ENCODE results near the gene LLGL1. TPM values are rescaled to one million over a fixed set of nuclear protein-coding genes. Genes with fewer than 3 reads are reported as not detected.
A peak's percentile ranks its signal among the peaks of the same experiment; 100 is the strongest.

Gene LLGL1
- polyA plus RNA-seq, 1 donor from 2014 or later: 52.2 TPM

DNA sequence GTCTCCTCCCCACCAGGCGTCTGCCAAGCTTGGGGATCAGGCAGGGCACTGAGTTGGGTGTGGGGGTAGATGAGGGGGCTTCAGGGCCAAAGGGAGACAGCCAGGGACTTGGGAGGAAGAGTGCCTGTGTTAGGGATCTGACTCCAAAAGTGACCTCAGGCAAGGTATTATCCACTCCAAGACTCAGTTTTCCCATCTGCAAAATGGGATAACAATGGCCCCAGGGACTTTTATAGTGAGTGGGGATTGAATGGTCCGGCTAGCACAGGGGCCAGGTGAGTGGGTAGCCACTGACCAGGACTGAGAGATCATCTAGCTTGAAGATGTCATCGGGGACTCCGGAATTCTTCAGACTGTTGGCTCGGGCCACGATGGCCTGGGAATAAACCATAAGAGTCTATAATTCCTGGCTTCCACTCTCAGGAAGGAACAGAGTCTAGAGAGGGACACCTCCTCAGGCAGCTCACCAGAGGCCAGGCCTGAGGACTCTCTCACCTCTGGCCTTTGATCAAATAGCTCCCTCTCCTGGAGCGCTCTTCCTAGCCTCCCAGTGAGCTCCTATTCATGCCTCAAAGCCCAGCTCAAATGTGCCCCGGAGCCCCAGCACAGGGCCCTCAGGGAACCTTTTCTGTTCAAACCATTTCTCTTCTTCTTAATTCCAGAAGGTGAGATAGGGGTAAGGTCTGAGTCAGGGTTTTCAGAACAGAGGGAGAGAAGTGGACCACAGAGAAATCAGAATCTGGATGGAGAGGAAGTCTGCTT lies 29.6 kb downstream of the LLGL1 start:
- Histone ChIP-seq H3K36me3 (ENCODE audit: insufficient read depth, low read length) (no peaks in the 10 kb centered on the region), H4K20me1 (ENCODE audit: insufficient read depth) (no peaks in the 10 kb centered on the region)

GRCh38 chr17:18256351-18256750 lies 30.9 kb downstream of the LLGL1 start:
- Histone ChIP-seq H3K9me3 (ENCODE audit: low read length) (no peaks in the 10 kb centered on the region), H4K20me1 (ENCODE audit: insufficient read depth) (no peaks in the 10 kb centered on the region), H3K4me2 (ENCODE audit: low read length) (no peak overlapping the region), H3K4me3 (ENCODE audit: low read length) (peak overlapping the region; percentile 98), H3K79me2 (replicated peaks; ENCODE audit: insufficient read depth, low read length) (peaks cover 21% of the 10 kb centered on the region), H2AFZ (ENCODE audit: low read depth, low read length) (no peak overlapping the region), H3F3A (ENCODE audit: insufficient read depth, low read length, poor library complexity, severe bottlenecking) (no peaks in the 10 kb centered on the region), H3K27me3 (ENCODE audit: insufficient read depth, low read depth, low read length) (no peaks in the 10 kb centered on the region), H3K9ac (ENCODE audit: low read length) (peak overlapping the region; percentile 89), H3K27ac (ENCODE audit: low read length) (no peak overlapping the region), H3K9me2 (ENCODE audit: insufficient read depth, low read length) (no peaks in the 10 kb centered on the region), H3K36me3 (ENCODE audit: insufficient read depth, low read length) (no peaks in the 10 kb centered on the region)
- TF ChIP-seq EP300 (conservative IDR thresholded peaks at IDR 0.05; ENCODE audit: poor library complexity, severe bottlenecking) (no peak), REST (IDR thresholded peaks at IDR 0.05; ENCODE audit: borderline replicate concordance) (no peak), SMC3 (conservative IDR thresholded peaks at IDR 0.05; ENCODE audit: poor library complexity) (no peak), MXI1 (conservative IDR thresholded peaks at IDR 0.05; ENCODE audit: poor library complexity, severe bottlenecking) (no peak), POLR2AphosphoS5 (IDR thresholded peaks at IDR 0.05) (no peak), TAF1 (IDR thresholded peaks at IDR 0.05; ENCODE audit: low read depth) (no peak)
- TF ChIP-seq, protein P1, sequence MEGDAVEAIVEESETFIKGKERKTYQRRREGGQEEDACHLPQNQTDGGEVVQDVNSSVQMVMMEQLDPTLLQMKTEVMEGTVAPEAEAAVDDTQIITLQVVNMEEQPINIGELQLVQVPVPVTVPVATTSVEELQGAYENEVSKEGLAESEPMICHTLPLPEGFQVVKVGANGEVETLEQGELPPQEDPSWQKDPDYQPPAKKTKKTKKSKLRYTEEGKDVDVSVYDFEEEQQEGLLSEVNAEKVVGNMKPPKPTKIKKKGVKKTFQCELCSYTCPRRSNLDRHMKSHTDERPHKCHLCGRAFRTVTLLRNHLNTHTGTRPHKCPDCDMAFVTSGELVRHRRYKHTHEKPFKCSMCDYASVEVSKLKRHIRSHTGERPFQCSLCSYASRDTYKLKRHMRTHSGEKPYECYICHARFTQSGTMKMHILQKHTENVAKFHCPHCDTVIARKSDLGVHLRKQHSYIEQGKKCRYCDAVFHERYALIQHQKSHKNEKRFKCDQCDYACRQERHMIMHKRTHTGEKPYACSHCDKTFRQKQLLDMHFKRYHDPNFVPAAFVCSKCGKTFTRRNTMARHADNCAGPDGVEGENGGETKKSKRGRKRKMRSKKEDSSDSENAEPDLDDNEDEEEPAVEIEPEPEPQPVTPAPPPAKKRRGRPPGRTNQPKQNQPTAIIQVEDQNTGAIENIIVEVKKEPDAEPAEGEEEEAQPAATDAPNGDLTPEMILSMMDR (IDR thresholded peaks at IDR 0.05; ENCODE audit: poor library complexity, severe bottlenecking): no peak

More for the DNA sequence above, 29.6 kb downstream of the LLGL1 start:
- Histone ChIP-seq H2AFZ (ENCODE audit: low read depth, low read length) (no peak overlapping the region), H3K27me3 (ENCODE audit: insufficient read depth, low read depth, low read length) (no peaks in the 10 kb centered on the region), H3K27ac (ENCODE audit: low read length) (no peak overlapping the region), H3K4me2 (ENCODE audit: low read length) (no peak overlapping the region), H3K79me2 (replicated peaks; ENCODE audit: insufficient read depth, low read length) (peaks cover 16% of the 10 kb centered on the region), H3F3A (ENCODE audit: insufficient read depth, low read length, poor library complexity, severe bottlenecking) (no peaks in the 10 kb centered on the region), H3K9me3 (ENCODE audit: low read length) (no peaks in the 10 kb centered on the region), H3K9ac (ENCODE audit: low read length) (no peak overlapping the region), H3K9me2 (ENCODE audit: insufficient read depth, low read length) (no peaks in the 10 kb centered on the region), H3K4me3 (ENCODE audit: low read length) (no peak overlapping the region)
- TF ChIP-seq, protein P1 (IDR thresholded peaks at IDR 0.05; ENCODE audit: poor library complexity, severe bottlenecking): no peak
- TF ChIP-seq POLR2AphosphoS5 (IDR thresholded peaks at IDR 0.05) (no peak), REST (IDR thresholded peaks at IDR 0.05; ENCODE audit: borderline replicate concordance) (no peak), TAF1 (IDR thresholded peaks at IDR 0.05; ENCODE audit: low read depth) (no peak), RAD21 (conservative IDR thresholded peaks at IDR 0.05) (no peak), SMC3 (conservative IDR thresholded peaks at IDR 0.05; ENCODE audit: poor library complexity) (no peak), EP300 (conservative IDR thresholded peaks at IDR 0.05; ENCODE audit: poor library complexity, severe bottlenecking) (no peak), MXI1 (conservative IDR thresholded peaks at IDR 0.05; ENCODE audit: poor library complexity, severe bottlenecking) (no peak), EZH2 (IDR thresholded peaks at IDR 0.05; ENCODE audit: borderline replicate concordance, insufficient read depth, low read length, poor library complexity, severe bottlenecking) (no peak)

Measured in neural cell (in vitro differentiated cells).